Smooth muscle cell (in vitro differentiated cells): ENCODE measurements around the gene PIH1D2. TPM values are rescaled to one million over a fixed set of nuclear protein-coding genes. Genes with fewer than 3 reads are reported as not detected.

ENCODE experiments used
- DNase-seq: peaks from one replicate; lab custom pipeline; 2025; ENCODE audit not compliant: unreplicated experiment; lab: John Stamatoyannopoulos, UW
- H2AFZ ChIP-seq: fragments of 200-600 bp; sonication (generic); 2 replicates; pipeline ENCODE4 v1.6.0; 2016; ENCODE audit warnings: antibody characterized with exemption, low read depth, mild to moderate bottlenecking
- H3F3A ChIP-seq: fragments of 200-600 bp; sonication (generic); 2 replicates; pipeline ENCODE4 v1.6.0; 2017; ENCODE audit warnings: antibody characterized with exemption, low read depth
- H3K27ac ChIP-seq: fragments of 200-600 bp; sonication (generic); 2 replicates; pipeline ENCODE4 v1.5.1; 2016; ENCODE audit warnings: low read depth, mild to moderate bottlenecking
- H3K27me3 ChIP-seq: fragments of 200-600 bp; sonication (generic); 2 replicates; pipeline ENCODE4 v1.6.1; 2016; ENCODE audit warnings: low read depth, mild to moderate bottlenecking
- H3K36me3 ChIP-seq: fragments of 200-600 bp; sonication (generic); 2 replicates; pipeline ENCODE4 v1.5.1; 2016; ENCODE audit warnings: low read depth
- H3K4me1 ChIP-seq: fragments of 200-600 bp; sonication (generic); 2 replicates; pipeline ENCODE4 v1.5.1; 2016; ENCODE audit warnings: low read depth
- H3K4me2 ChIP-seq: fragments of 200-600 bp; sonication (generic); 2 replicates; pipeline ENCODE4 v1.6.0; 2016; ENCODE audit warnings: mild to moderate bottlenecking
- H3K4me3 ChIP-seq: fragments of 200-600 bp; sonication (generic); 2 replicates; pipeline ENCODE4 v1.5.1; 2016; ENCODE audit warnings: mild to moderate bottlenecking
- H3K79me2 ChIP-seq: fragments of 200-600 bp; sonication (generic); 2 replicates; pipeline ENCODE4 v1.6.0; 2016; ENCODE audit warnings: low read depth, mild to moderate bottlenecking
- H3K9ac ChIP-seq: fragments of 200-600 bp; sonication (generic); 2 replicates; pipeline ENCODE4 v1.6.0; 2016; ENCODE audit warnings: low read depth
- H3K9me3 ChIP-seq: fragments of 200-600 bp; sonication (generic); replicated peaks from 2 replicates; pipeline ENCODE4 v1.5.1; 2016; ENCODE audit warnings: low read depth
- H4K20me1 ChIP-seq: fragments of 200-600 bp; sonication (generic); 2 replicates; pipeline ENCODE4 v1.6.0; 2016; ENCODE audit warnings: low read depth
- WGBS: methylation state at CpG from one replicate; pipeline ENCODE4 v1.1.7; 2016; ENCODE audit warnings: low lambda C conversion rate; 5-methylcytosine and 5-hydroxymethylcytosine counted together
- polyA plus RNA-seq: library from polyadenylated mRNA; unstranded; fragments of >200 nt; fragmentation: Nextera tagmentation; extraction: Ambion mirVana; gene quantifications from 2 replicates; pipeline ENCODE4 v1.2.1, GENCODE V29; 2016
- total RNA-seq: library from RNA; depleted of rRNA; stranded (reverse); fragments of >200 nt; gene quantifications from 2 replicates; pipeline ENCODE4 v1.2.3, GENCODE V29; 2014
- TF ChIP-seq, protein P1 (sequence below): fragments of 200-600 bp; sonication (generic); IDR thresholded peaks from 2 replicates; pipeline ENCODE4 v1.5.1; 2017; ENCODE audit warnings: borderline replicate concordance, mild to moderate bottlenecking, antibody characterized with exemption; ENCODE audit not compliant: insufficient read depth, poor library complexity, severe bottlenecking

PIH1D2 gene
- total and polyA plus RNA-seq, 2 experiments from 2014 or later, result 0.18 to 1.0 TPM

DNA sequence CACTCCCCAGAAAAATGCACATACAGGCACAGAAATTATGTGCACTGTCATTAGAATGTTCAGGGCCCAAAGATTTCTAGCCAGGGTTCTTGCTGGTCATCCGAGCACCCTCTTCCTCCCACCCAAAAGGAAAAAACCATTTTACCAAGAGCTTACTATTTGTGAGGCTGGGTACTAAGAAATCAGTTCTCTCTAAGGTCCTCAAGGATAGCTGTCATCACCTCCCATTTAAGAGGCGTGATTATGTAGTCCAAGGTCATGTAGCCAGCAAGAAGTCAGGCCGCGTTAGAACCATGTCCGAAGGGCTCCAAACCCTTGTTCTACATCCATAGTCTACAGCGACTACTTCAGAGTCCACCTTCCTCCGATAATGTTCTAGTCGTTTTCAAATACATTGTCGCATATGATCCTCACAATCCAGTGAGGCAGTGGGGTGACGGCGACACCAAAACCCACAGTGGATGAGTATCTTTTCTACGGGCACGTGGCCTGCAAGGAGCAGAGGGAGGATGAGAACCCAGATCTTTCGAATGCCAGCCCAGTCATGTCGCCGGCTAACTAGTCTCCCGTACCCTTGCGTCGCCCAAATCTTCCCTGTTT is 12.1 kb upstream of the PIH1D2 start:
- Histone ChIP-seq H3K79me2 (peaks cover 43% of the 10 kb centered on the region), H3K27me3 (no peaks in the 10 kb centered on the region), H2AFZ (peak overlapping the region; percentile 84), H3K9me3 (no peaks in the 10 kb centered on the region), H3F3A (peaks cover 21% of the 10 kb centered on the region), H4K20me1 (peaks cover 4% of the 10 kb centered on the region), H3K36me3 (peaks cover 18% of the 10 kb centered on the region), H3K4me2 (peak overlapping the region; percentile 99), H3K4me1 (peaks cover 14% of the 10 kb centered on the region), H3K27ac (no peak overlapping the region), H3K4me3 (peak overlapping the region; percentile 85), H3K9ac (peak overlapping the region; percentile 93)
- TF ChIP-seq, protein P1, sequence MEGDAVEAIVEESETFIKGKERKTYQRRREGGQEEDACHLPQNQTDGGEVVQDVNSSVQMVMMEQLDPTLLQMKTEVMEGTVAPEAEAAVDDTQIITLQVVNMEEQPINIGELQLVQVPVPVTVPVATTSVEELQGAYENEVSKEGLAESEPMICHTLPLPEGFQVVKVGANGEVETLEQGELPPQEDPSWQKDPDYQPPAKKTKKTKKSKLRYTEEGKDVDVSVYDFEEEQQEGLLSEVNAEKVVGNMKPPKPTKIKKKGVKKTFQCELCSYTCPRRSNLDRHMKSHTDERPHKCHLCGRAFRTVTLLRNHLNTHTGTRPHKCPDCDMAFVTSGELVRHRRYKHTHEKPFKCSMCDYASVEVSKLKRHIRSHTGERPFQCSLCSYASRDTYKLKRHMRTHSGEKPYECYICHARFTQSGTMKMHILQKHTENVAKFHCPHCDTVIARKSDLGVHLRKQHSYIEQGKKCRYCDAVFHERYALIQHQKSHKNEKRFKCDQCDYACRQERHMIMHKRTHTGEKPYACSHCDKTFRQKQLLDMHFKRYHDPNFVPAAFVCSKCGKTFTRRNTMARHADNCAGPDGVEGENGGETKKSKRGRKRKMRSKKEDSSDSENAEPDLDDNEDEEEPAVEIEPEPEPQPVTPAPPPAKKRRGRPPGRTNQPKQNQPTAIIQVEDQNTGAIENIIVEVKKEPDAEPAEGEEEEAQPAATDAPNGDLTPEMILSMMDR, result no peak
- 4% methylated on average over 19 of the region's 19 CpGs for WGBS
- DNase-seq, result no peak

DNA sequence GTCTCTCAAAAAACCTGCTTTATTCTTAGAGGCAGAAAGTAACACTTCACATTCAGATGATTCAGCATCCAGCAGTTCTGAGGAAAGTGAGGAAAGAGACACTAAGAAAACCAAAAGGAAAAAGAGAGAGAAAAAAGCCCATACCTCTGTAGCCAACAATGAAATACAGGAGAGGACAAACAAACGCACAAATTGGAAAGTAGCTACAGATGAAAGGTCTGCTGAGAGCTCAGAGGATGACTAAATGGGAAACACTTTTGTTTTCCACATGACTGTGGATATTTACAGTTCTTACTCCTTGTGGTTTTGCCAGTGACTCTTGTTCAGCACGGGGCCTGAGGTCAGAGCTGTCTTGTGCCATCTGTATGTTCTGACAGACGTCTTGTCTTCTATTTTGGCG is 8.9 kb upstream of the PIH1D2 start:
- Histone ChIP-seq H3K4me2 (no peak overlapping the region), H3K9ac (no peak overlapping the region), H3F3A (peaks cover 21% of the 10 kb centered on the region), H4K20me1 (no peaks in the 10 kb centered on the region), H3K27me3 (no peaks in the 10 kb centered on the region), H3K9me3 (no peaks in the 10 kb centered on the region), H3K36me3 (peaks cover 11% of the 10 kb centered on the region), H3K4me1 (peaks cover 10% of the 10 kb centered on the region), H3K4me3 (no peak overlapping the region), H3K27ac (peak overlapping the region; percentile 73), H3K79me2 (peaks cover 24% of the 10 kb centered on the region), H2AFZ (no peak overlapping the region)
- no peak for DNase-seq
- TF ChIP-seq, protein P1, result no peak
- 66% methylated on average over 4 of the region's 4 CpGs for WGBS

DNA sequence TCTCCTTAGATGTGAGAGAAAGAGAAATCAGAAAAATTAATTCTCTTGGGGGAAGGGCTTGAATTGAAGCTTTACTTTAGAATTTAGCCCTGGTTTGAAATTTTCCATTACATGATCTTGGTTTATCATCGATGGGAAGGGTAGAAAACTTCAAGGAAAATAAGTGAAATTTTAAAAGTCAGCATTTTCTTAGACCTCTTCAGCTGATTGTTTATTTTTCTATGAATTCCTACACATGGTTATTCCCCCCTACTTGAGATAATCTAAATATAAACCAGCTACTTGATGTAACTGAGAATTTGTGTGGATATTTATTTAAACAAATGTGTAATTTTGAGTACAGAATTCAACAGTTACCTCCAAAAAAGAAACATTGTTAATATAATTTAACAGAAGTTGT is 10.9 kb downstream of the PIH1D2 start:
- H3K27me3 ChIP-seq, result no peaks in the 10 kb centered on the region
- DNase-seq, result no peak
- no peak overlapping the region for H3K9ac ChIP-seq
- H3F3A ChIP-seq, result no peaks in the 10 kb centered on the region
- TF ChIP-seq, protein P1, result no peak
- H3K36me3 ChIP-seq, result peaks cover 11% of the 10 kb centered on the region
- H3K4me2 ChIP-seq, result no peak overlapping the region
- H3K27ac ChIP-seq, result no peak overlapping the region
- no peaks in the 10 kb centered on the region for H3K4me1 ChIP-seq
- H3K4me3 ChIP-seq, result no peak overlapping the region
- H2AFZ ChIP-seq, result no peak overlapping the region
- no peaks in the 10 kb centered on the region for H4K20me1 ChIP-seq
- H3K79me2 ChIP-seq, result no peaks in the 10 kb centered on the region
- H3K9me3 ChIP-seq, result no peaks in the 10 kb centered on the region
- whole genome bisulfite sequencing, result 97% methylated on average over 1 of the region's 1 CpG

DNA sequence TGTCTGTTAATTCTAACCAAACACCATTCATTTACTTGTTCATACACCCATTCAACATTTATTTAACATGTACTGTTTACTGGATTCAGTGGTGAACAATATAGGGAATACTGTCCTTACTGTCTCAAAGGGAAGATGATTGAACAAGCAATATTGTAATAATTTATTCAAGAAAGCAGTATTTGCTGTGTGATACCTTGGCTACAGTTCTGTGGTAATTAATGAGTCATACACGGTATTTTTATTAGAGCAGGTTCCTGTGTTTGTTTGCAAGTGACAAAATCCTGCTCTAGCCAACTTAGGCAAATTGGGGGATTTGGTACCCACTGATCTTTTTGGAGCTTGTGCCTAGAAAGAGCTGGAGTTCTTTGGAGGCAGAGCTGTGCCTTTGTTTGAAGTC is 15.7 kb downstream of the PIH1D2 start:
- H4K20me1 ChIP-seq, result no peaks in the 10 kb centered on the region
- TF ChIP-seq, protein P1, result no peak
- no peak for DNase-seq
- no peak overlapping the region for H2AFZ ChIP-seq
- no peaks in the 10 kb centered on the region for H3K27me3 ChIP-seq
- no peak overlapping the region for H3K9ac ChIP-seq
- H3K79me2 ChIP-seq, result peaks cover 4% of the 10 kb centered on the region
- H3K4me1 ChIP-seq, result no peaks in the 10 kb centered on the region
- H3F3A ChIP-seq, result no peaks in the 10 kb centered on the region
- H3K9me3 ChIP-seq, result no peaks in the 10 kb centered on the region
- no peak overlapping the region for H3K27ac ChIP-seq
- H3K4me3 ChIP-seq, result no peak overlapping the region
- 100% methylated on average over 1 of the region's 1 CpG for WGBS
- peaks cover 18% of the 10 kb centered on the region for H3K36me3 ChIP-seq
- no peak overlapping the region for H3K4me2 ChIP-seq
